ENCODE data around the gene GLRX3. TPM values are rescaled to one million over a fixed set of nuclear protein-coding genes. Genes with fewer than 3 reads are reported as not detected.

The GLRX3 gene
- total RNA-seq, 1 donor from 2014 or later = 137 TPM

GRCh38 chr10:130195746-130196294 is 59.6 kb downstream of the GLRX3 start:
- FAIRE-seq = no peak
- H3K4me3 ChIP-seq (ENCODE audit: insufficient read depth, low read depth, low read length) = no peak overlapping the region
- H3K27ac ChIP-seq (ENCODE audit: low read depth, low read length) = no peak overlapping the region
- peaks cover 4% of the 10 kb centered on the region for H3K27me3 Mint-ChIP-seq (ENCODE audit: low read depth, unreplicated experiment)
- H2AFZ ChIP-seq (ENCODE audit: low read depth, low read length) = no peak overlapping the region
- H3K27me3 ChIP-seq (ENCODE audit: insufficient read depth, low read length) = no peaks in the 10 kb centered on the region
- no peak for DNase-seq (ENCODE audit: low read depth)
- no peak overlapping the region for H3K27ac Mint-ChIP-seq (ENCODE audit: unreplicated experiment)
- no peak overlapping the region for H3K4me3 Mint-ChIP-seq (ENCODE audit: unreplicated experiment)
- H3K36me3 ChIP-seq (ENCODE audit: insufficient read depth, low read length) = no peaks in the 10 kb centered on the region
- no peak overlapping the region for H3K4me2 ChIP-seq (ENCODE audit: low read length)
- H3K4me1 ChIP-seq (ENCODE audit: insufficient read depth, low read length) = no peaks in the 10 kb centered on the region
- TF ChIP-seq EZH2 (IDR thresholded peaks at IDR 0.05; ENCODE audit: insufficient read depth, low read length) (no peak), CTCF (IDR thresholded peaks at IDR 0.05; ENCODE audit: insufficient read depth, low read depth, low read length) (no peak)
- H4K20me1 ChIP-seq (ENCODE audit: insufficient read depth, low read length) = no peaks in the 10 kb centered on the region
- no peaks in the 10 kb centered on the region for H3K9me3 Mint-ChIP-seq (ENCODE audit: unreplicated experiment)
- no peaks in the 10 kb centered on the region for H3K79me2 ChIP-seq (ENCODE audit: insufficient read depth, low read length)
- H3K9ac ChIP-seq (ENCODE audit: low read length) = no peak overlapping the region
- peaks cover 13% of the 10 kb centered on the region for H3K36me3 Mint-ChIP-seq (ENCODE audit: low read depth, unreplicated experiment)
- peaks cover 5% of the 10 kb centered on the region for H3K4me1 Mint-ChIP-seq (ENCODE audit: low read depth, unreplicated experiment)
- no peaks in the 10 kb centered on the region for H3K9me3 ChIP-seq (ENCODE audit: insufficient read depth, low read depth, low read length)

- DNase-seq (ENCODE audit: low read depth) (no peak), FAIRE-seq (no peak)
- peaks cover 5% of the 10 kb centered on the region for H3K4me1 Mint-ChIP-seq (ENCODE audit: low read depth, unreplicated experiment)
- peaks cover 4% of the 10 kb centered on the region for H3K27me3 Mint-ChIP-seq (ENCODE audit: low read depth, unreplicated experiment)
- Histone ChIP-seq H3K9me3 (ENCODE audit: insufficient read depth, low read depth, low read length) (no peaks in the 10 kb centered on the region), H3K9ac (ENCODE audit: low read length) (no peak overlapping the region), H3K27me3 (ENCODE audit: insufficient read depth, low read length) (no peaks in the 10 kb centered on the region), H3K4me1 (ENCODE audit: insufficient read depth, low read length) (no peaks in the 10 kb centered on the region), H3K4me2 (ENCODE audit: low read length) (no peak overlapping the region), H3K4me3 (ENCODE audit: insufficient read depth, low read depth, low read length) (no peak overlapping the region), H3K79me2 (ENCODE audit: insufficient read depth, low read length) (no peaks in the 10 kb centered on the region), H3K36me3 (ENCODE audit: insufficient read depth, low read length) (no peaks in the 10 kb centered on the region), H2AFZ (ENCODE audit: low read depth, low read length) (no peak overlapping the region), H3K27ac (ENCODE audit: low read depth, low read length) (no peak overlapping the region), H4K20me1 (ENCODE audit: insufficient read depth, low read length) (no peaks in the 10 kb centered on the region)
- no peak for TF ChIP-seq CTCF (IDR thresholded peaks at IDR 0.05; ENCODE audit: insufficient read depth, low read depth, low read length)
- TF ChIP-seq EZH2 (IDR thresholded peaks at IDR 0.05; ENCODE audit: insufficient read depth, low read length) = no peak
- H3K27ac Mint-ChIP-seq (ENCODE audit: unreplicated experiment) = no peak overlapping the region
- H3K36me3 Mint-ChIP-seq (ENCODE audit: low read depth, unreplicated experiment) = peaks cover 8% of the 10 kb centered on the region
- H3K4me3 Mint-ChIP-seq (ENCODE audit: unreplicated experiment) = no peak overlapping the region
- no peaks in the 10 kb centered on the region for H3K9me3 Mint-ChIP-seq (ENCODE audit: unreplicated experiment)
These were observed 60.6 kb downstream of the GLRX3 start for GRCh38 chr10:130196511-130197487.

Measured in astrocyte (in vitro differentiated cells and primary cell).